Endothelial cell of umbilical vein (primary cell): ENCODE data around the gene KCNG3.

ENCODE experiments used
- EZH2 ChIP-seq: IDR thresholded peaks from 2 replicates; pipeline ENCODE4 v1.6.1; 2012; ENCODE audit warnings: borderline replicate concordance, low read depth, mild to moderate bottlenecking, moderate library complexity, low read length, inconsistent platforms; ENCODE audit not compliant: severe bottlenecking
- JUN ChIP-seq: IDR thresholded peaks from 2 replicates; pipeline ENCODE4 v1.6.1; 2011; ENCODE audit warnings: borderline replicate concordance, low read depth; ENCODE audit not compliant: insufficient read length, insufficient read depth
- POLR2A ChIP-seq: IDR thresholded peaks from 2 replicates; pipeline ENCODE4 v1.6.1; 2012; ENCODE audit warnings: low read depth, mild to moderate bottlenecking, control low read depth, low read length
- POLR2AphosphoS5 ChIP-seq: IDR thresholded peaks from 2 replicates; pipeline ENCODE4 v1.6.1; 2012; ENCODE audit warnings: low read depth, mild to moderate bottlenecking, control low read depth, low read length, moderate library complexity; ENCODE audit not compliant: insufficient read depth
- TF ChIP-seq, protein P1 (sequence below), 2 donors: IDR thresholded peaks; 1 replicate in 1 of 2; 2 replicates in 1 of 2; pipeline ENCODE4 v1.5.1; 2011; ENCODE audit warnings: low read length in 2 of 2, mild to moderate bottlenecking in 2 of 2, moderate library complexity in 2 of 2, control low read depth in 1 of 2, inconsistent platforms in 1 of 2, low read depth in 1 of 2; ENCODE audit not compliant: insufficient read depth in 1 of 2; ENCODE audit errors: extremely low read depth in 1 of 2

DNA sequence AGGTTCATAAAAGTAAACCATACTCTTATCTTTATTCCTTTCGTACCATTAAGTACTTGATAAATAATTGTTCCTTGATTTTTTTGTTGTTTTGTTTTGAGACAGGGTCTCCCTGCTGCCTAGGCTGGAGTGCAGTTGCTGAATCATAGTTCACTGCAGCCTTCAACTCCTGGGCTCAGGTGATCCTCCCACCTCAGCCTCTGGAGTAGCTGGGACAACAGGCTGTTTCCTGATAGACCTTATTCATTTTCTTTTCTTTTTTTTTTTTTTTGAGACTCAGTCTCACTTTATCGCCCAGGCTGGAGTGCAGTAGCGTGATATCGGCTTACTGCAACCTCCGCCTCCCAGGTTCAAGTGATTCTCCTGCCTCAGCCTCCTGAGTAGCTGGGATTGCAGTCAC is 5.5 kb downstream of the KCNG3 start:
- TF ChIP-seq EZH2 (no peak), POLR2A (no peak), POLR2AphosphoS5 (no peak), JUN (no peak)
- TF ChIP-seq, protein P1, sequence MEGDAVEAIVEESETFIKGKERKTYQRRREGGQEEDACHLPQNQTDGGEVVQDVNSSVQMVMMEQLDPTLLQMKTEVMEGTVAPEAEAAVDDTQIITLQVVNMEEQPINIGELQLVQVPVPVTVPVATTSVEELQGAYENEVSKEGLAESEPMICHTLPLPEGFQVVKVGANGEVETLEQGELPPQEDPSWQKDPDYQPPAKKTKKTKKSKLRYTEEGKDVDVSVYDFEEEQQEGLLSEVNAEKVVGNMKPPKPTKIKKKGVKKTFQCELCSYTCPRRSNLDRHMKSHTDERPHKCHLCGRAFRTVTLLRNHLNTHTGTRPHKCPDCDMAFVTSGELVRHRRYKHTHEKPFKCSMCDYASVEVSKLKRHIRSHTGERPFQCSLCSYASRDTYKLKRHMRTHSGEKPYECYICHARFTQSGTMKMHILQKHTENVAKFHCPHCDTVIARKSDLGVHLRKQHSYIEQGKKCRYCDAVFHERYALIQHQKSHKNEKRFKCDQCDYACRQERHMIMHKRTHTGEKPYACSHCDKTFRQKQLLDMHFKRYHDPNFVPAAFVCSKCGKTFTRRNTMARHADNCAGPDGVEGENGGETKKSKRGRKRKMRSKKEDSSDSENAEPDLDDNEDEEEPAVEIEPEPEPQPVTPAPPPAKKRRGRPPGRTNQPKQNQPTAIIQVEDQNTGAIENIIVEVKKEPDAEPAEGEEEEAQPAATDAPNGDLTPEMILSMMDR (IDR thresholded peaks at IDR 0.05; ENCODE audit: extremely low read depth in 1 of 2, insufficient read depth in 1 of 2, low read depth in 1 of 2, low read length in 2 of 2): no peak
